Loucy (cell line): ENCODE results near the gene MACF1.

ENCODE experiments used
- H2AFZ ChIP-seq: fragments of 200-600 bp; sonication (generic); 2 replicates; pipeline ENCODE4 v1.6.0; 2016; ENCODE audit warnings: antibody characterized with exemption, mild to moderate bottlenecking, low read length, moderate library complexity
- H3F3A ChIP-seq: fragments of 200-600 bp; 2 replicates; pipeline ENCODE4 v1.6.0; 2016; ENCODE audit warnings: antibody characterized with exemption, low read depth, mild to moderate bottlenecking
- H3K27me3 ChIP-seq: fragments of 200-600 bp; sonication (generic); 2 replicates; pipeline ENCODE4 v1.6.1; 2014; ENCODE audit warnings: low read length, mild to moderate bottlenecking; ENCODE audit not compliant: insufficient read depth, poor library complexity, severe bottlenecking
- H3K36me3 ChIP-seq: fragments of 200-600 bp; sonication (generic); 2 replicates; pipeline ENCODE4 v1.6.1; 2016; ENCODE audit warnings: low read length; ENCODE audit not compliant: insufficient read depth
- H3K4me1 ChIP-seq: fragments of 200-600 bp; sonication (generic); 2 replicates; pipeline ENCODE4 v1.5.1; 2014; ENCODE audit warnings: low read length, mild to moderate bottlenecking; ENCODE audit not compliant: insufficient read depth, poor library complexity, severe bottlenecking
- H3K4me2 ChIP-seq: fragments of 200-600 bp; sonication (generic); 2 replicates; pipeline ENCODE4 v1.6.0; 2014; ENCODE audit warnings: antibody characterized with exemption, low read length, low read depth, mild to moderate bottlenecking; ENCODE audit not compliant: poor library complexity, severe bottlenecking
- H3K4me3 ChIP-seq: fragments of 200-600 bp; sonication (generic); 2 replicates; pipeline ENCODE4 v1.5.1; 2014; ENCODE audit warnings: low read length, mild to moderate bottlenecking, mixed read lengths; ENCODE audit not compliant: poor library complexity, severe bottlenecking
- H3K79me2 ChIP-seq: fragments of 200-600 bp; sonication (generic); 2 replicates; pipeline ENCODE4 v1.6.1; 2014; ENCODE audit warnings: low read length; ENCODE audit not compliant: insufficient read depth
- H3K9ac ChIP-seq: fragments of 200-600 bp; sonication (generic); 2 replicates; pipeline ENCODE4 v1.6.0; 2014; ENCODE audit warnings: mild to moderate bottlenecking, low read depth, low read length, moderate library complexity; ENCODE audit not compliant: poor library complexity, severe bottlenecking
- H3K9me2 ChIP-seq: fragments of 200-600 bp; sonication (generic); replicated peaks from 2 replicates; pipeline ENCODE4 v1.6.1; 2016; ENCODE audit warnings: low read depth, low read length, mixed read lengths
- H3K9me3 ChIP-seq: fragments of 200-600 bp; sonication (generic); 2 replicates; pipeline ENCODE4 v1.6.1; 2014; ENCODE audit warnings: mild to moderate bottlenecking, antibody characterized with exemption, low read length, low read depth; ENCODE audit not compliant: insufficient read depth
- H4K20me1 ChIP-seq: fragments of 200-600 bp; sonication (generic); 2 replicates; pipeline ENCODE4 v1.6.0; 2014; ENCODE audit warnings: antibody characterized with exemption, low read length, mild to moderate bottlenecking; ENCODE audit not compliant: insufficient read depth, poor library complexity, severe bottlenecking
- EZH2phosphoT487 ChIP-seq: fragments of 200-600 bp; IDR thresholded peaks from 2 replicates; pipeline ENCODE4 v1.6.1; 2018; ENCODE audit warnings: antibody characterized with exemption, mild to moderate bottlenecking, moderate library complexity, borderline replicate concordance
- TF ChIP-seq, protein P1 (sequence below): fragments of 200-600 bp; sonication (generic); conservative IDR thresholded peaks from 2 replicates; pipeline ENCODE4 v1.5.1; 2014; ENCODE audit warnings: mild to moderate bottlenecking, antibody characterized with exemption, low read length

MACF1 gene

GRCh38 chr1:39288735-39289465 lies 84.4 kb downstream of the MACF1 start:
- H3K4me1 ChIP-seq: no peaks in the 10 kb centered on the region
- no peak overlapping the region for H3K9ac ChIP-seq
- no peak overlapping the region for H3K4me3 ChIP-seq
- H3K9me2 ChIP-seq: no peaks in the 10 kb centered on the region
- H2AFZ ChIP-seq: no peak overlapping the region
- peaks cover 9% of the 10 kb centered on the region for H4K20me1 ChIP-seq
- TF ChIP-seq EZH2phosphoT487: no peak
- TF ChIP-seq, protein P1, sequence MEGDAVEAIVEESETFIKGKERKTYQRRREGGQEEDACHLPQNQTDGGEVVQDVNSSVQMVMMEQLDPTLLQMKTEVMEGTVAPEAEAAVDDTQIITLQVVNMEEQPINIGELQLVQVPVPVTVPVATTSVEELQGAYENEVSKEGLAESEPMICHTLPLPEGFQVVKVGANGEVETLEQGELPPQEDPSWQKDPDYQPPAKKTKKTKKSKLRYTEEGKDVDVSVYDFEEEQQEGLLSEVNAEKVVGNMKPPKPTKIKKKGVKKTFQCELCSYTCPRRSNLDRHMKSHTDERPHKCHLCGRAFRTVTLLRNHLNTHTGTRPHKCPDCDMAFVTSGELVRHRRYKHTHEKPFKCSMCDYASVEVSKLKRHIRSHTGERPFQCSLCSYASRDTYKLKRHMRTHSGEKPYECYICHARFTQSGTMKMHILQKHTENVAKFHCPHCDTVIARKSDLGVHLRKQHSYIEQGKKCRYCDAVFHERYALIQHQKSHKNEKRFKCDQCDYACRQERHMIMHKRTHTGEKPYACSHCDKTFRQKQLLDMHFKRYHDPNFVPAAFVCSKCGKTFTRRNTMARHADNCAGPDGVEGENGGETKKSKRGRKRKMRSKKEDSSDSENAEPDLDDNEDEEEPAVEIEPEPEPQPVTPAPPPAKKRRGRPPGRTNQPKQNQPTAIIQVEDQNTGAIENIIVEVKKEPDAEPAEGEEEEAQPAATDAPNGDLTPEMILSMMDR: no peak
- no peaks in the 10 kb centered on the region for H3K9me3 ChIP-seq
- H3K4me2 ChIP-seq: no peak overlapping the region
- no peaks in the 10 kb centered on the region for H3F3A ChIP-seq
- H3K27me3 ChIP-seq: no peaks in the 10 kb centered on the region
- H3K36me3 ChIP-seq: peaks cover 90% of the 10 kb centered on the region
- no peaks in the 10 kb centered on the region; the same call in 1 of the 2 replicates for H3K79me2 ChIP-seq

DNA sequence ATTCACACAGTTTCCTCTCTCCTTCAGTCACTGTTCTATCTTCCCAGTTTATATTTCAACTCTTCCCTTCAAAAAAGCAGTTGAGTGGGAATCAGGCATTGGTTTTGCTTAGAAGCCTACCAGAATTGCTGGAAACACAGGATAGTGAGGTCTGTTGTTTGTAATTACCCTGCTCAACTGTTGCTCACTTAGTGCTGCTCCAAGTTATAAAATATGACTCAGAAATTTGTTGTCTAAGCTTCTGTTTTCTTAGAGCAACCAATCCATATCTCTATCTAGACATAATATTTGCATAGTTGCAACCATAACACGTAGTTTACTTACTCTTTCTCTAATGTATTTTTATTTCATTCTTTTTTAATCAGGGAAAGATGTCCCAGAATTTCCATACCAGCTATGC lies 87.9 kb downstream of the MACF1 start:
- no peaks in the 10 kb centered on the region for H3K9me2 ChIP-seq
- H3F3A ChIP-seq: no peaks in the 10 kb centered on the region
- H4K20me1 ChIP-seq: peaks cover 9% of the 10 kb centered on the region
- H3K9ac ChIP-seq: no peak overlapping the region
- no peak overlapping the region for H2AFZ ChIP-seq
- H3K4me3 ChIP-seq: no peak overlapping the region
- peaks cover 88% of the 10 kb centered on the region for H3K36me3 ChIP-seq
- H3K4me1 ChIP-seq: no peaks in the 10 kb centered on the region
- H3K4me2 ChIP-seq: no peak overlapping the region
- no peak for TF ChIP-seq EZH2phosphoT487
- TF ChIP-seq, protein P1: no peak
- no peaks in the 10 kb centered on the region for H3K27me3 ChIP-seq
- H3K79me2 ChIP-seq: no peaks in the 10 kb centered on the region; the same call in 1 of the 2 replicates
- no peaks in the 10 kb centered on the region for H3K9me3 ChIP-seq

- H3K4me3 ChIP-seq: no peak overlapping the region
- no peaks in the 10 kb centered on the region for H3K9me2 ChIP-seq
- no peaks in the 10 kb centered on the region for H3F3A ChIP-seq
- no peak overlapping the region for H3K4me2 ChIP-seq
- no peak overlapping the region for H2AFZ ChIP-seq
- H3K36me3 ChIP-seq: peaks cover 84% of the 10 kb centered on the region
- TF ChIP-seq, protein P1: no peak
- no peak for TF ChIP-seq EZH2phosphoT487
- H3K4me1 ChIP-seq: no peaks in the 10 kb centered on the region
- no peaks in the 10 kb centered on the region; the same call in 1 of the 2 replicates for H3K79me2 ChIP-seq
- H4K20me1 ChIP-seq: peaks cover 9% of the 10 kb centered on the region
- no peaks in the 10 kb centered on the region for H3K9me3 ChIP-seq
- H3K27me3 ChIP-seq: no peaks in the 10 kb centered on the region
- H3K9ac ChIP-seq: no peak overlapping the region
Observed at GRCh38 chr1:39293375-39294070, 89.0 kb downstream of the MACF1 start.
